Measurements from ENCODE around the gene TRAIP. TPM values are rescaled to one million over a fixed set of nuclear protein-coding genes. Genes with fewer than 3 reads are reported as not detected.
A peak's percentile ranks its signal among the peaks of the same experiment; 100 is the strongest.

TRAIP gene
- total RNA-seq, 1 experiment from 2014 or later: 9.3 TPM

DNA sequence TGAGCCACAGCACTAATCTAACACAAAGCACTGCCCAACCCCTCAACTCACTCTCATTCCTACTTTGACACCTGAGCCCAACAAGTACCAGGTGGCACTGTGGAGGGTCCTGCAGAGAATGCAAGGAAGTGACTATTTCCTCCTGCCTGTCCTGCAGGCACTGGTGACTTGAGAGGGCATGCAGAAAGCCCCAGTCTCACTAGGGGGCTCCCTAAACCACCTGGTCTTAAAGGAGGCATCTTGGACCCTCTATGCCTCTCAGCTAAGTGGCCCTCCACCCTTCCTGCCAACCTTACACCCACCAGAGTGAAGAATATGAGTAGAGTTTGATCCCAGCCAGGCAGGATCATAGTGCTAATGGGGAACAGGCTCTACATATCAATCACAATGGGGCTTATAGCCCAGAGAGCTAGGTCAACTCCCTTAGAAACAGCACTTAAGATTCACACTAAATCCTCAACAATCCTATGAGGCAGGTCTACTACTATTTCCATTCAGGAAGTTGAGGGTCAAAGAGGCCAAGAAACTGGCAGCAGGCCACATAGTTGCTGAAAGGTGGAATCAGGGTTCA lies 15.2 kb downstream of the TRAIP start:
- POLR2A ChIA-PET: no interaction called here
- TF ChIP-seq, protein P1, sequence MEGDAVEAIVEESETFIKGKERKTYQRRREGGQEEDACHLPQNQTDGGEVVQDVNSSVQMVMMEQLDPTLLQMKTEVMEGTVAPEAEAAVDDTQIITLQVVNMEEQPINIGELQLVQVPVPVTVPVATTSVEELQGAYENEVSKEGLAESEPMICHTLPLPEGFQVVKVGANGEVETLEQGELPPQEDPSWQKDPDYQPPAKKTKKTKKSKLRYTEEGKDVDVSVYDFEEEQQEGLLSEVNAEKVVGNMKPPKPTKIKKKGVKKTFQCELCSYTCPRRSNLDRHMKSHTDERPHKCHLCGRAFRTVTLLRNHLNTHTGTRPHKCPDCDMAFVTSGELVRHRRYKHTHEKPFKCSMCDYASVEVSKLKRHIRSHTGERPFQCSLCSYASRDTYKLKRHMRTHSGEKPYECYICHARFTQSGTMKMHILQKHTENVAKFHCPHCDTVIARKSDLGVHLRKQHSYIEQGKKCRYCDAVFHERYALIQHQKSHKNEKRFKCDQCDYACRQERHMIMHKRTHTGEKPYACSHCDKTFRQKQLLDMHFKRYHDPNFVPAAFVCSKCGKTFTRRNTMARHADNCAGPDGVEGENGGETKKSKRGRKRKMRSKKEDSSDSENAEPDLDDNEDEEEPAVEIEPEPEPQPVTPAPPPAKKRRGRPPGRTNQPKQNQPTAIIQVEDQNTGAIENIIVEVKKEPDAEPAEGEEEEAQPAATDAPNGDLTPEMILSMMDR (IDR thresholded peaks at IDR 0.05; ENCODE audit: unreplicated experiment): no peak
- Mint-ChIP-seq H3K9me3 (ENCODE audit: unreplicated experiment) (no peaks in the 10 kb centered on the region), H3K27me3 (ENCODE audit: insufficient read depth, unreplicated experiment) (no peaks in the 10 kb centered on the region), H3K27ac (ENCODE audit: low read depth, unreplicated experiment) (no peak overlapping the region), H3K4me3 (ENCODE audit: unreplicated experiment) (no peak overlapping the region), H3K4me1 (ENCODE audit: insufficient read depth, unreplicated experiment) (no peaks in the 10 kb centered on the region), H3K36me3 (ENCODE audit: insufficient read depth, unreplicated experiment) (no peaks in the 10 kb centered on the region)
- BruUV-seq (replicated peaks): no TSS peak
- CTCF ChIA-PET: interaction anchor here (0.6 to 11.3 kb wide), 13 partner anchors 9 to 89 kb away, joined by 3 to 201 read pairs (median 3); partner anchors contain the start of genes CDHR4, INKA1, MON1A and MST1R
- intact Hi-C loops (cut with micrococcal nuclease): no loop called here
- peak; percentile 27 for DNase-seq (ENCODE audit: unreplicated experiment)

DNA sequence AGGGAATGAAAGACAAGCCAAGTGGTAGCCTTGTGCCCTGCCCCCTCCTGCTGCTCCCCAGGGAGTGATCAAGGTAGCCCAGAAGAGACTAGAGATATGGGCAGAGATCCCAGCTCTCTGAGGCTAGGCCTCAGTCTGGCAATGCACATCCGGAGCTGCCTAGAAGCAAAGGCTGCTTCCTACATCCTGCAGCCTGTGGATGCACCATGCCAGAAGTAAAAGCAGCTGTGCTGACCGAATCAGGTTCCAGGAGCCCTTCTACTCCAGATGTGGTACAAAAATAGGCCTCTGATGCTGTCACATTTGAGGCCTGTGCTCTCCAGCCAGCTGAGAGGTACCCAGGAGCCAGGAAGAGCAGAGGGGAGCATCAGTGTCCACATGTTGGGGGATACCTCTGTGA lies 16.0 kb downstream of the TRAIP start:
- no peaks in the 10 kb centered on the region for H3K9me3 Mint-ChIP-seq (ENCODE audit: unreplicated experiment)
- H3K27ac Mint-ChIP-seq (ENCODE audit: low read depth, unreplicated experiment): no peak overlapping the region
- H3K4me3 Mint-ChIP-seq (ENCODE audit: unreplicated experiment): no peak overlapping the region
- no peaks in the 10 kb centered on the region for H3K36me3 Mint-ChIP-seq (ENCODE audit: insufficient read depth, unreplicated experiment)
- H3K27me3 Mint-ChIP-seq (ENCODE audit: insufficient read depth, unreplicated experiment): no peaks in the 10 kb centered on the region
- TF ChIP-seq, protein P1 (IDR thresholded peaks at IDR 0.05; ENCODE audit: unreplicated experiment): no peak
- DNase-seq (ENCODE audit: unreplicated experiment): no peak
- ChIA-PET POLR2A (interaction anchor here (0.7 to 2.1 kb wide), 2 partner anchors 37 to 164 kb away, joined by 4 to 30 read pairs; partner anchors contain the start of gene INKA1), CTCF (interaction anchor here (0.6 to 11.3 kb wide), 13 partner anchors 9 to 400 kb away, joined by 3 to 201 read pairs (median 3); partner anchors contain the start of genes CDHR4, INKA1 and MST1R)
- intact Hi-C loops (cut with micrococcal nuclease): no loop called here
- BruUV-seq (replicated peaks): no TSS peak
- H3K4me1 Mint-ChIP-seq (ENCODE audit: insufficient read depth, unreplicated experiment): no peaks in the 10 kb centered on the region

DNA sequence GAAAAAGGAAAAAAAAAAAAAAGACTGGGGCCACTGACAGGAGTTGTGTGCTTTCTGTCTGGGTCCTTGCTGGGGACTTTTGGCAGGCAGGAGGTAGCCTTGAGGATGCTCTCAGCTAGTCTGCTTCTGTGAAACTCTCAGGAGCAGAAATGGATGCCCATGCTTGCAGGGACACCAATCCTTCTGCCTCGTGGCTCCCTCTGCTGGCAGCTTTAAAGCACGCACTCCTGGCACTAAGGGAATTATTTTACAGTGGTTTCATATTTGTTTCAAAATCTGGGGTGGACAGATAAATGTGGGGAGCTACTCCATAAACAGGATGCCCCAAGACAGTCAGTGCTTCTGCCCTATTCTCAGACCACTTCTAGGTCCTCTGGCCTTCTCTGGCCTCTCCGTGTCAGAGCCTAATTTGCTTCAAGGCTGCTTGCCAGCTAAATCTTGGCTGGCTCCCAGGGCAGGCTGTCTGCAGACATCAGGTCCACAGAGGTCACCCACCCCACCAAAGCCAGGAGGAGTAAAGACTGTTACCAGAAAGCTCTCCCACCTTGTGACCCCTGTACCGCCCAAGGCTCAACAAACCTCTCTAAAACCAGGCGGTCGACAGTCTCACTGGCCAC lies 17.1 kb downstream of the TRAIP start:
- Mint-ChIP-seq H3K4me3 (ENCODE audit: unreplicated experiment) (no peak overlapping the region), H3K27me3 (ENCODE audit: insufficient read depth, unreplicated experiment) (no peaks in the 10 kb centered on the region)
- TF ChIP-seq, protein P1 (IDR thresholded peaks at IDR 0.05; ENCODE audit: unreplicated experiment): peak; percentile 84

DNA sequence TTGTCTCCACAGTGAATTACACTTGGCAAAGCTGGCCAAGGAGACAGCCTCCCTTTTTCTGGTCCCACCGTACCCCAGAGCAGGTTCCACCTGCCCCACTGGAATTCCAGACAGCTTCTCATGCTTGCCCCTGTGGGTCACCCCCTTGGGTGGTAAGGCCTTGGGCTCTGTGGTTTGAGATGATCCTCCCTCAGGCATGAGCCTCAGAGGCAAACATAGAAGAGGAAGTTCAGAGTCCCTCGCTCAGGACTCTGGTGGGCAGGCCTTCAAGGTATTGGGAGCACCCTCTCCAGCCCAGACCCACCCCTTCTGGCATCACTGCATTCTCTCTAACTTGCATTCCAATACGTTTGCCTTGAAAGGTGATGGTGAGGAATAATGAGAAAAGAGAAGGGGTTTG lies 25.0 kb downstream of the TRAIP start:
- H3K27ac Mint-ChIP-seq (ENCODE audit: low read depth, unreplicated experiment): no peak overlapping the region
- ChIA-PET CTCF (interaction anchor here (1.1 kb wide), 1 partner anchor 10 kb away, joined by 3 read pairs; no protein-coding TSS in a partner anchor), POLR2A (no interaction called here)
- H3K9me3 Mint-ChIP-seq (ENCODE audit: unreplicated experiment): no peaks in the 10 kb centered on the region
- no peaks in the 10 kb centered on the region for H3K27me3 Mint-ChIP-seq (ENCODE audit: insufficient read depth, unreplicated experiment)
- intact Hi-C loops (cut with micrococcal nuclease): no loop called here
- no peak for DNase-seq (ENCODE audit: unreplicated experiment)
- no peaks in the 10 kb centered on the region for H3K4me1 Mint-ChIP-seq (ENCODE audit: insufficient read depth, unreplicated experiment)
- TF ChIP-seq, protein P1 (IDR thresholded peaks at IDR 0.05; ENCODE audit: unreplicated experiment): no peak
- peaks cover 8% of the 10 kb centered on the region for H3K36me3 Mint-ChIP-seq (ENCODE audit: insufficient read depth, unreplicated experiment)
- BruUV-seq (replicated peaks): no TSS peak
- no peak overlapping the region for H3K4me3 Mint-ChIP-seq (ENCODE audit: unreplicated experiment)

More for the DNA sequence above, 17.1 kb downstream of the TRAIP start:
- ChIA-PET POLR2A (interaction anchor here (0.5 to 2.1 kb wide), 8 partner anchors 34 to 119 kb away, joined by 3 to 30 read pairs (median 4); partner anchors contain the start of genes CDHR4, GMPPB and INKA1), CTCF (interaction anchor here (0.5 to 11.3 kb wide), 56 partner anchors 9 to 411 kb away, joined by 3 to 201 read pairs (median 4); partner anchors contain the start of genes CAMKV, CDHR4, GMPPB and INKA1)
- no TSS peak for BruUV-seq (replicated peaks)
- H3K4me1 Mint-ChIP-seq (ENCODE audit: insufficient read depth, unreplicated experiment): no peaks in the 10 kb centered on the region
- intact Hi-C loops (cut with micrococcal nuclease): loop anchor here (1.0 to 5.0 kb wide), 4 partner anchors 37 to 136 kb away; partner anchors contain the start of gene GMPPB
- peak; percentile 85 for DNase-seq (ENCODE audit: unreplicated experiment)
- H3K27ac Mint-ChIP-seq (ENCODE audit: low read depth, unreplicated experiment): no peak overlapping the region
- no peaks in the 10 kb centered on the region for H3K9me3 Mint-ChIP-seq (ENCODE audit: unreplicated experiment)
- peaks cover 4% of the 10 kb centered on the region for H3K36me3 Mint-ChIP-seq (ENCODE audit: insufficient read depth, unreplicated experiment)

Measured in MCF 10A (cell line).